ENCODE measurements around the gene C16orf86. TPM values are rescaled to one million over a fixed set of nuclear protein-coding genes. Genes with fewer than 3 reads are reported as not detected.

The C16orf86 gene
- total and polyA plus RNA-seq, 7 experiments from 2014 or later = 3.5 to 6.4 (median 4.7) TPM

DNA sequence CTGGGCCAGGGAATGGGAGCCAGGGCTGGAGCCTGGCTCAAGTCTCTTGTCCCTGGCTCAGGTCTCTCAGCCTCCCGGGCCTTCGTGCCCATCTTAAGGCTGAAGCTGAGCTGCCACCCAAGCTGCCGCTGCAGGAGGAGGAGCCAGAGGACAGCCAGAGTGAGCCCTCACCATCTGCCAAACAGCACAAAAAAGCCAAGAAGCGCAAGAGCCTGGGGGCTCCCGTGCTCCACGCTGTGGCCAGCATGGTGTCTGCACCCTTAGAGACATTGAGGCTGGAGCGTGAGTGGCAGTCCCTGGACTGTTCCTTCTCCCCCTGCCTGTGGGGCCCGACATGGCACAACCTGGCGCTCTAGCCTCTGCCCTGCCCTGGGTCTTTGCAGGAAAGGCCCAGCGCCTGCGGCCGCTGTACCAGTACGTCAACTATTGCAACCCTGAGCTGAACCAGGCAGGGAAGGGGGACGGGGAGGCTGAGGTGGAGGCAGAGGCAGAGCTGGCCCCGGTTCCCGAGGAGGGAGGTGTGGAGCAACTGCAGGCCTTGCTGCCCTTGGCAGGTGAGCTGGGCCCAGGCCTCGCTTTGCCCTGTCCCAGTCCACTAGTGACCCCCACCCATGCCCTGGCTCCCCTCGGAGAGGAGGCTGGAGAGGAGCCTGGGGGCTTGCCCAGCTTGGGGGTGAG is 1.3 kb downstream of the C16orf86 start:
- intact Hi-C loops (cut with micrococcal nuclease) = loop anchor here (1.0 to 10.0 kb wide), 11 partner anchors 8 to 567 kb away; partner anchors contain the start of genes ACD (in 1 of the 2), ATP6V0D1 (in 1 of the 2), CARMIL2 (in 1 of the 2) and CTCF (in 1 of the 2)
- peak overlapping the region in 6 of 9 donors; percentile 31 to 67 (median 58) for H3K27ac Mint-ChIP-seq
- H3K9me3 ChIP-seq (ENCODE audit: control insufficient read depth in 2 of 3, low read length in 3 of 3) = no peaks in the 10 kb centered on the region
- H3K27ac ChIP-seq (ENCODE audit: low read depth, low read length) = peak overlapping the region; percentile 73
- no peaks in the 10 kb centered on the region for H3K27me3 Mint-ChIP-seq
- peaks cover 0 to 1% (median 0%) of the 10 kb centered on the region in 11 donors for H3K9me3 Mint-ChIP-seq
- H3K36me3 ChIP-seq (ENCODE audit: control insufficient read depth in 2 of 3, insufficient read depth in 3 of 3, low read length in 3 of 3) = no peaks in the 10 kb centered on the region
- H3K4me1 ChIP-seq (ENCODE audit: control insufficient read depth in 2 of 2, insufficient read depth in 2 of 2, low read length in 2 of 2) = peaks cover 9 to 12% of the 10 kb centered on the region in 2 donors
- H3K4me3 ChIP-seq (ENCODE audit: low read length) = peak overlapping the region; percentile 56
- peak; percentile 61 to 88 (median 82) for DNase-seq
- no peaks in the 10 kb centered on the region for H3K27me3 ChIP-seq (ENCODE audit: control insufficient read depth in 2 of 2, insufficient read depth in 2 of 2, low read length in 2 of 2)
- POLR2A ChIA-PET = interaction anchor here (0.7 to 3.1 kb wide), 19 partner anchors 9 to 775 kb away, joined by 3 to 41 read pairs (median 3); partner anchors contain the start of genes AGRP, ATP6V0D1, CARMIL2 and CTCF
- H3K4me3 Mint-ChIP-seq = peak overlapping the region; percentile 42 to 96 (median 82)
- no peaks in the 10 kb centered on the region for H3K36me3 Mint-ChIP-seq
- ATAC-seq = peak; percentile 93
- H3K4me1 Mint-ChIP-seq = peaks cover 10 to 32% (median 17%) of the 10 kb centered on the region in 7 donors
- CTCF ChIA-PET = interaction anchor here (0.5 to 9.1 kb wide), 27 partner anchors 9 to 556 kb away, joined by 3 to 85 read pairs (median 4); partner anchors contain the start of genes ATP6V0D1, CARMIL2, CTCF and RIPOR1

DNA sequence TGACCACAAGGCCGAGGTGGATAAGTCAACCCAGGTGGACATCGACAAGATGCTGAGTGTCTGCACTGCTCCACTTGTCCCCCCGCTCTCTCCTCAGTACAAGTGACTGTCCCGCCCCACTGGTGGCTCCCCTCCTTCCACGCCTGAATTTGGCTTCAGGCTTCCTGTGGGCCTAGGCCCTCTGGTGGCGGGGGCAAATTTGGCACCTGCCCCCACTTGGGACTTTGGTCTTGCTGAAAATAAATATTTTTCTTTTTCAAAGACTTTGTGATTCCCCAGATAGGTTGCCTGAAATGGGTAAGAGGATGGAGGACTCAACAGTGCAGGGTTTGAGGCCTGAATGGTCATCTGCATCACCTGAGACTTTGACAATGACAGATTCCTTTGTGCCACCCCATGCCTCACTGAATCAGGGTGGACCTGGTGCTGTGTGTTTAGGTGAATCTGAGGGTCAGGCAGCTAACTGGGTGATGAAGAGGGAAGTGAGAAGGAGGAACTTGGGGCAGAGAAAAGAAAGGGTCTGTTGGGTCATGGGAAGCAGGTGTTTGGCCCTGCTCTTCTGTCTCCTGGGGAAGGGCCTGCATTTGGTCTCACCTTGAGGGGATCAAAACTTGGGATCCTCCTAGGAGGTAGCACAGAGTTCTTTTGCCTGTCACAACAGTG is 2.0 kb downstream of the C16orf86 start:
- no peaks in the 10 kb centered on the region for H3K27me3 ChIP-seq (ENCODE audit: control insufficient read depth in 2 of 2, insufficient read depth in 2 of 2, low read length in 2 of 2)
- H3K4me1 ChIP-seq (ENCODE audit: control insufficient read depth in 2 of 2, insufficient read depth in 2 of 2, low read length in 2 of 2) = peaks cover 9 to 12% of the 10 kb centered on the region in 2 donors
- peak overlapping the region in 3 of 10 donors; percentile 23 to 53 (median 34) for H3K4me3 Mint-ChIP-seq
- peak in 3 of 9 donors; percentile 21 to 31 (median 26) for DNase-seq
- POLR2A ChIA-PET = interaction anchor here (0.7 to 3.1 kb wide), 6 partner anchors 9 to 134 kb away, joined by 3 to 41 read pairs (median 12); partner anchors contain the start of genes ACD, CARMIL2 and CTCF
- H3K9me3 Mint-ChIP-seq = peaks cover 0 to 1% (median 0%) of the 10 kb centered on the region in 11 donors
- H3K27ac Mint-ChIP-seq = peak overlapping the region in 6 of 9 donors; percentile 22 to 59 (median 33)
- H3K4me3 ChIP-seq (ENCODE audit: low read length) = no peak overlapping the region
- H3K27ac ChIP-seq (ENCODE audit: low read depth, low read length) = peak overlapping the region; percentile 19
- no peak for ATAC-seq
- peaks cover 10 to 32% (median 17%) of the 10 kb centered on the region in 7 donors for H3K4me1 Mint-ChIP-seq
- no peaks in the 10 kb centered on the region for H3K27me3 Mint-ChIP-seq
- intact Hi-C loops (cut with micrococcal nuclease) = loop anchor here (1.0 to 10.0 kb wide), 10 partner anchors 8 to 566 kb away; partner anchors contain the start of genes ACD (in 1 of the 2), ATP6V0D1 (in 1 of the 2), CARMIL2 (in 1 of the 2) and CTCF (in 1 of the 2)
- H3K36me3 ChIP-seq (ENCODE audit: control insufficient read depth in 2 of 3, insufficient read depth in 3 of 3, low read length in 3 of 3) = no peaks in the 10 kb centered on the region
- no peaks in the 10 kb centered on the region for H3K36me3 Mint-ChIP-seq
- CTCF ChIA-PET = interaction anchor here (0.5 to 9.1 kb wide), 15 partner anchors 10 to 199 kb away, joined by 3 to 85 read pairs (median 6); partner anchors contain the start of genes ATP6V0D1, CARMIL2 and CTCF
- H3K9me3 ChIP-seq (ENCODE audit: control insufficient read depth in 2 of 3, low read length in 3 of 3) = no peaks in the 10 kb centered on the region

DNA sequence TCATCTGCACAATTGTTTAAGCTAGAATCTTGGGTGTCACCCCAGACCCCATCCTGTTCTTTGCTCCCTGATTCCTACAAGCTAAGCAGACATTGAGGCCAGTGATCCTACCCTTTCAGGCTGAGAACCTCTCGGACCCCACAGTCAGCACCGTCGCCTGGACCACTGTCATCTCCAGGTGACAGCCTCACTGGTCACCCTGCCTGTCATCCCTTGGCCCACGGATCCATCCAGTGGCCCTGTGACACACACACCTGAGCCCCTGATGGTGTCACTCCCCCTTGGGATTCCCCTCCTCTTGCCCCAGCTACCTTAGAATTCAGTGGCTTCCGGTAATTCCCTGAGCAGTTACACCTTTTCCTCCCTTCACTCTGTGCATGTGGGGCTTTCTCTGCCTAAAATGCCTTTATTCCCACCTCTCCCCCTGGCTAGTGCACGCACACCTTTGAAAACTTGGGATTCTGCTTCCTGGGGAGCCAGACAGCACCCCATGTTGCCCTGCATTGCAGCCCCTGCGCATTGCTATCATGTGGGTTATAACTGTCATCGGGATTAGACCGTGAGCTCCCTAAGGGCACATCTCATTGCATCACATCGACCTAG is 3.0 kb downstream of the C16orf86 start:
- intact Hi-C loops (cut with micrococcal nuclease) = loop anchor here (10.0 kb wide), 4 partner anchors 165 to 565 kb away; partner anchors contain the start of genes ESRP2 (in 1 of the 2) and PSKH1 (in 1 of the 2)
- CTCF ChIA-PET = interaction anchor here (0.6 to 9.1 kb wide), 6 partner anchors 24 to 169 kb away, joined by 3 to 85 read pairs (median 4); partner anchors contain the start of gene CARMIL2
- H3K4me1 Mint-ChIP-seq = peaks cover 5 to 27% (median 15%) of the 10 kb centered on the region in 7 donors
- peak overlapping the region in 1 of 10 donors; percentile 79 for H3K4me3 Mint-ChIP-seq
- H3K27me3 Mint-ChIP-seq = no peaks in the 10 kb centered on the region
- ATAC-seq (no peak), DNase-seq (no peak)
- H3K9me3 Mint-ChIP-seq = peaks cover 0 to 1% (median 0%) of the 10 kb centered on the region in 11 donors
- H3K36me3 Mint-ChIP-seq = no peaks in the 10 kb centered on the region
- H3K27ac Mint-ChIP-seq = peak overlapping the region in 3 of 9 donors; percentile 2 to 60 (median 9)
- Histone ChIP-seq H3K36me3 (ENCODE audit: control insufficient read depth in 2 of 3, insufficient read depth in 3 of 3, low read length in 3 of 3) (peaks cover 0 to under 1% (median 0%) of the 10 kb centered on the region in 3 experiments), H3K27me3 (ENCODE audit: control insufficient read depth in 2 of 2, insufficient read depth in 2 of 2, low read length in 2 of 2) (no peaks in the 10 kb centered on the region), H3K4me1 (ENCODE audit: control insufficient read depth in 2 of 2, insufficient read depth in 2 of 2, low read length in 2 of 2) (peaks cover 9 to 12% of the 10 kb centered on the region in 2 donors), H3K9me3 (ENCODE audit: control insufficient read depth in 2 of 3, low read length in 3 of 3) (no peaks in the 10 kb centered on the region), H3K27ac (ENCODE audit: low read depth, low read length) (no peak overlapping the region), H3K4me3 (ENCODE audit: low read length) (no peak overlapping the region)
- POLR2A ChIA-PET = interaction anchor here (0.7 to 1.8 kb wide), 2 partner anchors 10 to 47 kb away, joined by 3 to 5 read pairs; partner anchors contain the start of gene ACD

DNA sequence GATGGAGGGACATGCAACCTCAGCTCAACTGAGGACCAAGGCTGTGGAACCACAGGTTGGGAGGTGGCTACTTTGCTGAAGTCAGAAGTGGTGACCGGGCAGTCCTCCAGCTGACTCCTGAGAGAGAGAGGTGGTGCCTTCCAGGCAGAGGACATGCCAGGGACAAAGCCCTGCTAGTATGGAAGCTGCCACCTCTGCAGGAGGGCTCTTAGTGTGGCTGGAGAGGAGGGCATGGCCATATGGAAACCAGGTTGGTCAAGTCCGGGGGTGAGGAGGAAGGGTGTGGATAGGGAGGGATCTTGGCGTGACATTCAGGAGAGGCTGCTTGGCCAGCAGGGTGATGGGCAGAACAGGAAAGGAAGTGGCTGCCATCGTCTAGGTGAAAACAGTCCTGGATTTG is 5.7 kb downstream of the C16orf86 start:
- Mint-ChIP-seq H3K4me1 (peaks cover 5 to 14% (median 8%) of the 10 kb centered on the region in 7 donors), H3K36me3 (no peaks in the 10 kb centered on the region), H3K4me3 (no peak overlapping the region), H3K9me3 (peaks cover 0 to 1% (median 0%) of the 10 kb centered on the region in 11 donors), H3K27me3 (no peaks in the 10 kb centered on the region), H3K27ac (peak overlapping the region in 2 of 9 donors; percentile 2 to 13)
- CTCF ChIA-PET = interaction anchor here (0.9 to 9.1 kb wide), 8 partner anchors 12 to 152 kb away, joined by 4 to 85 read pairs (median 6); partner anchors contain the start of genes ACD, GFOD2 and PARD6A
- ATAC-seq = no peak
- no peak for DNase-seq
- Histone ChIP-seq H3K9me3 (ENCODE audit: control insufficient read depth in 2 of 3, low read length in 3 of 3) (no peaks in the 10 kb centered on the region), H3K4me3 (ENCODE audit: low read length) (no peak overlapping the region), H3K27me3 (ENCODE audit: control insufficient read depth in 2 of 2, insufficient read depth in 2 of 2, low read length in 2 of 2) (no peaks in the 10 kb centered on the region), H3K4me1 (ENCODE audit: control insufficient read depth in 2 of 2, insufficient read depth in 2 of 2, low read length in 2 of 2) (peaks cover 5 to 9% of the 10 kb centered on the region in 2 donors), H3K27ac (ENCODE audit: low read depth, low read length) (no peak overlapping the region), H3K36me3 (ENCODE audit: control insufficient read depth in 2 of 3, insufficient read depth in 3 of 3, low read length in 3 of 3) (peaks cover 0 to 12% (median 0%) of the 10 kb centered on the region in 3 experiments)
- intact Hi-C loops (cut with micrococcal nuclease) = loop anchor here (1.0 to 2.0 kb wide), 7 partner anchors 46 to 392 kb away; partner anchors contain the start of gene GFOD2 (in 1 of the 2)
- POLR2A ChIA-PET = interaction anchor here (0.6 kb wide), 1 partner anchor 10 kb away, joined by 3 read pairs; no protein-coding TSS in a partner anchor

DNA sequence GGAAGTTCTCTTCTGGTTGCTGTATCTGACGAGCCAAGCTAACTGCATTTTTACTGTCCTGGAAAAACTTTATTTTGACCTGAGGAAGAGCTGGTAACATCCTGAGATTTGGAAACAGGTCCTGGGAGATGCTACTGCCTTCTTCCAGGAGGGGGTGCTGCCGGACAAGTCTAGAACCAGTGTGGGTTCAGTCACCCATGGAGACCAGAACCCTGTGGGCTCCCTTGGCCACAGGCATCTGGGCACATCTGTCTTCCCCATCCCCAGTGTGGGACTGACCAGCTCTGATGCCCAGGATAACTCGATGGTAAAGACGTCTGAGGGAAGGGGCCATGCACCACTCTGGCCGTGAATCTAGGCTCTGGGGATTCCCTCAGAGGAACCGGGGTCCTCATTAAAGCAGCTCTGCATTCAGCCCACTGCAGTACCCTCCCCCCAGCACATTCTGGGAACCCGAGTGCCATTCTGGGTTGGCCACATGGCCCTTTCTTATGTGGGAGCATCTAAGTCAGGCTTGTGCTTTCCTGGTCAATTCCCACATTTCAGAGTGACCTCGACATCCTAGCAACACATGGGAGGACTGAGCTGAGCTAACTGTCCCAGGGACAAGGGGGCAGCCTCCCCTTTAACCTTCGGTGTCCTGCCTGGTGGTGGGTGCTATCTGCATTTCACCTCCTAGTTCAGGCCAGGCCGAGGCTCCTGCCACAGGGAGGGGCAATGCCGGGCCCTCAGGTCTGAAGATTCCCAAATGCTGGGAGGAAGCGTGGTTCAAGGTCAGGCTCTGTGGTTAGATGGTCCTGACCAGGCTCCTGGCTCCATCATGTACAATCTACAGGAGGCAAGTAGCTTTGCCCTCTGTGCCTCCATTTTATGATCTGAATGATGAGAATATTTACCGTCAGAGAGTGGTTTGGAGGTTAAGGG is 6.4 kb downstream of the C16orf86 start:
- H3K4me3 ChIP-seq (ENCODE audit: low read length) = no peak overlapping the region
- Mint-ChIP-seq H3K9me3 (peaks cover 0 to 1% (median 0%) of the 10 kb centered on the region in 11 donors), H3K36me3 (no peaks in the 10 kb centered on the region)

More for the DNA sequence above, 6.4 kb downstream of the C16orf86 start:
- Mint-ChIP-seq H3K27me3 (no peaks in the 10 kb centered on the region), H3K4me1 (peaks cover 1 to 14% (median 2%) of the 10 kb centered on the region in 7 donors), H3K4me3 (no peak overlapping the region), H3K27ac (peak overlapping the region in 4 of 9 donors; percentile 41 to 62 (median 51))
- Histone ChIP-seq H3K27me3 (ENCODE audit: control insufficient read depth in 2 of 2, insufficient read depth in 2 of 2, low read length in 2 of 2) (no peaks in the 10 kb centered on the region), H3K27ac (ENCODE audit: low read depth, low read length) (no peak overlapping the region), H3K9me3 (ENCODE audit: control insufficient read depth in 2 of 3, low read length in 3 of 3) (no peaks in the 10 kb centered on the region), H3K4me1 (ENCODE audit: control insufficient read depth in 2 of 2, insufficient read depth in 2 of 2, low read length in 2 of 2) (peaks cover 0 to 2% of the 10 kb centered on the region in 2 donors), H3K36me3 (ENCODE audit: control insufficient read depth in 2 of 3, insufficient read depth in 3 of 3, low read length in 3 of 3) (peaks cover 0 to 12% (median 0%) of the 10 kb centered on the region in 3 experiments)
- peak in 5 of 9 donors; percentile 36 to 59 (median 45) for DNase-seq
- intact Hi-C loops (cut with micrococcal nuclease) = loop anchor here (1.0 to 2.0 kb wide), 7 partner anchors 46 to 391 kb away; partner anchors contain the start of gene GFOD2 (in 1 of the 2)
- POLR2A ChIA-PET = interaction anchor here (0.6 kb wide), 1 partner anchor 10 kb away, joined by 3 read pairs; no protein-coding TSS in a partner anchor
- ATAC-seq = peak; percentile 42
- CTCF ChIA-PET = interaction anchor here (0.6 to 9.1 kb wide), 10 partner anchors 13 to 172 kb away, joined by 3 to 85 read pairs (median 4); partner anchors contain the start of genes ACD, GFOD2 and PARD6A
